ENCODE data around the gene RNF103. TPM values are rescaled to one million over a fixed set of nuclear protein-coding genes. Genes with fewer than 3 reads are reported as not detected.

Gene RNF103
- total and polyA plus RNA-seq, 2 experiments from 2014 or later, result 22.0 to 28.1 TPM

DNA sequence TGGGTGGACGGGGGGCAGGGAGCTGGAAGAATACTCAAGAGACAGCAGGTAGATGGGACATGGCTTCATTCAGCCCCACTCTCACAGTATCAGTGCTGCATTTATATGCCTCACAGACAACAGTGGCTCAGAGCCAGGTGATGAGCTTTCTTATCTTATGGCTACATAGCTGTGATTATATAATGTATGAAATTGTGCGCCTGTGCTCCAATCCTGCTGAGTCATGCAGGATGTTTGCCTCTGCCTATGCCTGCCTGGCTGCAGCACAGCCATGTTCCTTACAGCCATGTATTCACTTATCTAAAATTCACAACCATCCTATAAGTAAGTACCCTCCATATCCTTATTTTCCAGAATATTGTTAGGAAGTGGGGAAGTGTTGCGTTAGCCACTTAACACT, 37.7 kb upstream of the RNF103 start:
- no peak overlapping the region for H3K4me3 ChIP-seq
- TF ChIP-seq, protein P1, sequence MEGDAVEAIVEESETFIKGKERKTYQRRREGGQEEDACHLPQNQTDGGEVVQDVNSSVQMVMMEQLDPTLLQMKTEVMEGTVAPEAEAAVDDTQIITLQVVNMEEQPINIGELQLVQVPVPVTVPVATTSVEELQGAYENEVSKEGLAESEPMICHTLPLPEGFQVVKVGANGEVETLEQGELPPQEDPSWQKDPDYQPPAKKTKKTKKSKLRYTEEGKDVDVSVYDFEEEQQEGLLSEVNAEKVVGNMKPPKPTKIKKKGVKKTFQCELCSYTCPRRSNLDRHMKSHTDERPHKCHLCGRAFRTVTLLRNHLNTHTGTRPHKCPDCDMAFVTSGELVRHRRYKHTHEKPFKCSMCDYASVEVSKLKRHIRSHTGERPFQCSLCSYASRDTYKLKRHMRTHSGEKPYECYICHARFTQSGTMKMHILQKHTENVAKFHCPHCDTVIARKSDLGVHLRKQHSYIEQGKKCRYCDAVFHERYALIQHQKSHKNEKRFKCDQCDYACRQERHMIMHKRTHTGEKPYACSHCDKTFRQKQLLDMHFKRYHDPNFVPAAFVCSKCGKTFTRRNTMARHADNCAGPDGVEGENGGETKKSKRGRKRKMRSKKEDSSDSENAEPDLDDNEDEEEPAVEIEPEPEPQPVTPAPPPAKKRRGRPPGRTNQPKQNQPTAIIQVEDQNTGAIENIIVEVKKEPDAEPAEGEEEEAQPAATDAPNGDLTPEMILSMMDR (IDR thresholded peaks at IDR 0.05; ENCODE audit: low read depth, low read length), result no peak

DNA sequence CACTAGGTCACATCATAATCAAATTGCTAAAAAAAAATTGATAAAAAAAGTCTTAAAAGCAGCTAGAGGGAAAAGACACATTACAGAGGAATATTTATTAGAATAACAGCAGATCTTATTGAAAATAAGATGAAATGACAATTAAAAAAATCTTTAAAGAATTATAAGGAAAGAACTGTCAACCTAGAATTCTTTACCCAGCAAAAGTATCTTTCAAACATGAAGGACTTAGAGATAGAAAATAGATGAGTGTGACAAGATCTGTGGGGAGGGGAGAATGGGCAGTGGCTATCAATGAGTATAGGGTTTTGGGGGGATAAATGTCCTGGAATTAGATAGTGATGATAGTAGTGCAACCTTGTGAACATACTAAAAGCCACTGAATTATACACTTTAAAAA, 26.5 kb upstream of the RNF103 start:
- H3K4me3 ChIP-seq, result no peak overlapping the region
- DNase-seq (ENCODE audit: low read depth in 1 of 2, low spot score in 1 of 2), result no peak
- TF ChIP-seq, protein P1 (IDR thresholded peaks at IDR 0.05; ENCODE audit: low read depth, low read length), result no peak
- no peaks in the 10 kb centered on the region for H3K36me3 ChIP-seq
- no peak overlapping the region for H3K27ac ChIP-seq
- H3K4me1 ChIP-seq (ENCODE audit: low read depth), result no peaks in the 10 kb centered on the region
- H3K27me3 ChIP-seq, result no peaks in the 10 kb centered on the region
- H3K9me3 ChIP-seq (ENCODE audit: low read depth), result no peaks in the 10 kb centered on the region

More for the DNA sequence above, 37.7 kb upstream of the RNF103 start:
- Histone ChIP-seq H3K9me3 (ENCODE audit: low read depth) (no peaks in the 10 kb centered on the region), H3K27ac (no peak overlapping the region), H3K36me3 (no peaks in the 10 kb centered on the region), H3K27me3 (no peaks in the 10 kb centered on the region), H3K4me1 (ENCODE audit: low read depth) (no peaks in the 10 kb centered on the region)
- DNase-seq (ENCODE audit: low read depth in 1 of 2, low spot score in 1 of 2), result peak in 1 of 2 donors; percentile 7

DNA sequence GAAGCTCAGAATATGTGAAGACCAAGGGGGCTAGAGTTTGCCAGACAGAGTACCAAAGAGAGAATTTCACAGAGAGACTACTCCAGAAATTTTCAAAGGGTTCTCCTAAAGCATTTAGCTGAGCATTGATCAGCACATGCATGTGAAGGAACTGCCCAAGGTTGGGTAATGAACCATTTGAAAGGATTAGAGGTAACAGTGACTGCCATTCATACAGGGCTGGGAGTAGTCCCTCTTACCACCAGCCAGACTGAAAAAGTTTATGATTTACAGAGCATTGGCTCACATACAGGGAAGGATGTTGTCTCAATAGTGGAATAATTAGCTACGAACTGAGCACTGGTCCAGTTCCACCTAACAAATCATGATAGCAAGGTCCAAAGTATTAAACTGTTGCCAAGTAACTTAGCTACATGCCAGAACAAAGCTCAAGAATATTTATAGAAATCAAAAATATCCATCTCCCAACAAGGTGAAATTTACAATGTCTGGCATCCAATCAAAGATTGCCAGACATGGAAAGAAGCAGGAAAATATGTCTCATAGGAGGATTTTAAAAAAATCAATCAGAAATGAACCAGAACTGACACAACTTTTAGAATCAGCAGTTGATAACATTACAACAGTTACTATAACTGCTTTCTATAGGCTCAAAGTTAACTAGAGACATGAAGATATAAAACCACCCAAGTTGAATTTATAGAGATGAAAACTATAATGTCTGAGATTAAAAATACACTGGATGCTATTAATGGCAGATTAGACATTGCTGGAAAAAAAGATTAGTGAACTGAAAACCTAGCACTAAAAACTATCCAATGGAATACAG, 25.7 kb upstream of the RNF103 start:
- TF ChIP-seq, protein P1 (IDR thresholded peaks at IDR 0.05; ENCODE audit: low read depth, low read length), result no peak
- DNase-seq (ENCODE audit: low read depth in 1 of 2, low spot score in 1 of 2), result no peak
- H3K27me3 ChIP-seq, result no peaks in the 10 kb centered on the region
- no peaks in the 10 kb centered on the region for H3K36me3 ChIP-seq
- H3K27ac ChIP-seq, result no peak overlapping the region
- no peaks in the 10 kb centered on the region for H3K9me3 ChIP-seq (ENCODE audit: low read depth)
- peaks cover 5% of the 10 kb centered on the region for H3K4me1 ChIP-seq (ENCODE audit: low read depth)
- H3K4me3 ChIP-seq, result no peak overlapping the region

DNA sequence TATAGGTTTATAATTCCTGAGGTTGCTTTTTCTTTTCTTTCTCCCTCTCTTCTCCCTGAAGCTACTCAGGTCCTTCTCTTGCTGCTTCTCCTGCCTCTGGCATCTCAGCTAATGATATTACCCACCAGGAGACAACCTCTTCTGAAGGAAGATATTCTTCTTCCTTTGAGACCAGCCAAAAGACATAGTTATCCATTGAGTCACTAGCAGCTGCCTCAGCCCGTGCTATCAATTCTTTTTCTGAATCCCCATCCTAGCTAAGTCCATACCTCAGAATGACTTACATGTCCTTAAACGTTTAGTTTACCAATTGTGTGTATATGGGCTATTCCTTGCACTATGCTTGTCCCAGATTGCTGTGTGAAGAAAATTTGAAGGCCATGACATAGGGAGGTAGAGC, 25.0 kb upstream of the RNF103 start:
- no peak for DNase-seq (ENCODE audit: low read depth in 1 of 2, low spot score in 1 of 2)
- Histone ChIP-seq H3K27me3 (no peaks in the 10 kb centered on the region), H3K9me3 (ENCODE audit: low read depth) (no peaks in the 10 kb centered on the region), H3K36me3 (no peaks in the 10 kb centered on the region), H3K27ac (no peak overlapping the region), H3K4me1 (ENCODE audit: low read depth) (peaks cover 5% of the 10 kb centered on the region), H3K4me3 (no peak overlapping the region)
- TF ChIP-seq, protein P1 (IDR thresholded peaks at IDR 0.05; ENCODE audit: low read depth, low read length), result no peak

DNA sequence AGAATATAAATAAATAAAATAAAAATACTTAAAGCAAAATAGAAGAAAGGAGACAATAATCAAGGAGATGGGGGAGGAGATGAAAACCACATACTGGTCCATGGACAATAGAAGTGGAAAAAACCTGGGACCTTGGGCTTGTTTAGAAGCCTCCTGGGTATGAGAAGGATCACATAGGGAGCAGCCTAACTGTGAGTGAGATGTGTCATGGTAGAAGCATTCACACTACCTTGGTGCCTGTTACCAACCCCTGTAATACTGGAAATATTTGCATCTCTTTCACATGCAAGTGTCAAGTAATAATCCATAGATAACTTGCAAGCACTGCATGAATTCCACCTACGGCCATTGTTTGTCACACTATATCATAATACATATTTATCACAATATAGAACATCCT, 23.2 kb upstream of the RNF103 start:
- TF ChIP-seq, protein P1 (IDR thresholded peaks at IDR 0.05; ENCODE audit: low read depth, low read length), result no peak
- no peak for DNase-seq (ENCODE audit: low read depth in 1 of 2, low spot score in 1 of 2)
- Histone ChIP-seq H3K9me3 (ENCODE audit: low read depth) (no peaks in the 10 kb centered on the region), H3K27me3 (no peaks in the 10 kb centered on the region), H3K4me3 (no peak overlapping the region), H3K4me1 (ENCODE audit: low read depth) (peaks cover 5% of the 10 kb centered on the region), H3K36me3 (no peaks in the 10 kb centered on the region), H3K27ac (no peak overlapping the region)

Data from cardiac muscle cell (in vitro differentiated cells and primary cell).